Measurements from ENCODE around the gene SLC22A3.

Gene SLC22A3

DNA sequence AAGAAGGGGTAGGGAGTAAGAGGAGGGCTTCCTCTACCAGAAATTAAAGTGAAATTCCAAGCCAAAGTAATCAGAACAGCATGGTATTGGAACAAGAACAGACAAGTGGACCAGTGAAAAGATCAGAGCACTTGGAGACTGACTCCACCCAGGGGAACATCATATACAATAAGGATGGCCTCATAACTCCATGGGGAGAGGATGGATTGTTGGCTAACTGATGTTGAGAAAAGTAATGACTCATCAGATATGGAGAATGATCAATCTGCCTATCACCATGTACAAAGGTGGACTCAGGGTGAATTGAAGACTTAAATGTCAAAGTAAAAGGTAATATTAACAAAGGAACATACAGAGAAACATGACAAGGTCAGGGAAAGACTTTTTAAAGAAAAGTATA is 12.8 kb downstream of the SLC22A3 start:
- TF ChIP-seq ZFX (IDR thresholded peaks at IDR 0.05) = no peak
- TF ChIP-seq, protein P1, sequence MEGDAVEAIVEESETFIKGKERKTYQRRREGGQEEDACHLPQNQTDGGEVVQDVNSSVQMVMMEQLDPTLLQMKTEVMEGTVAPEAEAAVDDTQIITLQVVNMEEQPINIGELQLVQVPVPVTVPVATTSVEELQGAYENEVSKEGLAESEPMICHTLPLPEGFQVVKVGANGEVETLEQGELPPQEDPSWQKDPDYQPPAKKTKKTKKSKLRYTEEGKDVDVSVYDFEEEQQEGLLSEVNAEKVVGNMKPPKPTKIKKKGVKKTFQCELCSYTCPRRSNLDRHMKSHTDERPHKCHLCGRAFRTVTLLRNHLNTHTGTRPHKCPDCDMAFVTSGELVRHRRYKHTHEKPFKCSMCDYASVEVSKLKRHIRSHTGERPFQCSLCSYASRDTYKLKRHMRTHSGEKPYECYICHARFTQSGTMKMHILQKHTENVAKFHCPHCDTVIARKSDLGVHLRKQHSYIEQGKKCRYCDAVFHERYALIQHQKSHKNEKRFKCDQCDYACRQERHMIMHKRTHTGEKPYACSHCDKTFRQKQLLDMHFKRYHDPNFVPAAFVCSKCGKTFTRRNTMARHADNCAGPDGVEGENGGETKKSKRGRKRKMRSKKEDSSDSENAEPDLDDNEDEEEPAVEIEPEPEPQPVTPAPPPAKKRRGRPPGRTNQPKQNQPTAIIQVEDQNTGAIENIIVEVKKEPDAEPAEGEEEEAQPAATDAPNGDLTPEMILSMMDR (conservative IDR thresholded peaks at IDR 0.05) = no peak
- no peak overlapping the region for H3K27ac ChIP-seq

DNA sequence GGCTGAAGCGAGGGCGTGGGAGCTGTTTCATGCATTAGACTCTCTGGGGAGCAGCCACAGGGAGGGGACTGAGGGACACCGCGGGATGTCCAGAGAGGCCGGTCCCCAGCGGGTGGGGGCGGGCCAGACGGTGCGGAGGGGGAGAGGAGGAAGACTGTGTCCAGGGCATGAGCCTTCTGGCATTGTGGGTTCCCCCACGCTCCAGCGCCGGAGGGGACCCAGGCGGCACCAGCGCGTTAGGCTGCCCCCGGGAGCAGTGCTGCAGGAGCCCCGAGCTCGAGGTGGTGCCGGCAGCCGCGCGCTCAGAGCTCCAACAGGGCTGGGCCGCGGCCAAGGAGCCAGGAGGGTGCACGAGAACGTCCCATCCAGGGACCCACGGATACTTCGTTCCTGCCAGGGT is 14.4 kb downstream of the SLC22A3 start:
- no peak for TF ChIP-seq ZFX (IDR thresholded peaks at IDR 0.05)
- TF ChIP-seq, protein P1 (conservative IDR thresholded peaks at IDR 0.05) = no peak
- no peak overlapping the region for H3K27ac ChIP-seq

DNA sequence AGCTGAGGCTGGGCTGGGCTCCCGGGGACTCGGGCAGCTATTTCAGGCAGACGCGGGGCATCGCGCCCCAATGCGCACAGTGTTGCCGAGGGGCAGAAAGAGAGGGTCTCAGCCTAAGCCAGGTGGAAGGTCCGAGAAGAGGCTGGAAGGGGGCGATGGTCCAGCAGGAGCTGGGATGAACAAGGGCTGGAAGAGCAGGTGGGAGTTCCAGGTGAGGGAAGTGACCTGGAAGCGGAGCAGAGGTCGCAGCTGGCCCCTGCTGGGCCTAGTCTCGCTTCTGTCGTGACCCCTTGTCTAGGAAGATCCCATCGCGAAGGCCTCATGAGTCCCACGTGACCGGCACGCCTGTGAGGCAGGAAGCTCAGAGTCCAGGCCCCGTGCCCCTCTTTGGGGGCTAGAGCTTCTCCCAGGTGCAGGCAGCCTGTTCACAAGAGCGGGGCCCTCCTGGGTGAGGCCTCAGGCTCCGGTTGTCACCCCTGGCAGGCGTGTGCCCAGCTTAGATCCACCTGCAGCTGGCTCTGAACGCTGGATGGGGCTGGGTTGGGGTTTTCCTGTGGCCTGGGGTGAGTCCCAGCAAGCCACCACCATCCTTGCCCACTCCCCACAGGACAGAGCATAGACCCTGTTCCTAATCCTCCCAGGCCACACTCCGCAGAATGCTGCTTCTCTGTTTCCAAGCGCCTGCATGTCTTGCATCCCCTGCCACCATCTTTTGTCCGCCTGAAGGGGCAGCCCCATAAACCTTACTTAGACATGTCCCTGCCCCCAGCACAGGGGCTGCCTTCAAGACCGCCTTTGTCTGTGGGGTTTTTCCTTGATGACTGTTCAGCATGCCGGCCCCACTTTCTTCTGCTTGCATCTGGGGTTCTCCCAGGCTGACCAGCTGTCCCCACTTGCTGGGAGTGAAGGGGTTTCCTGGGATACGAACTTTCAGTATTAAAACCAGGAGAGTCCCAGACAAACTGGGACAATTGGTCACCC is 15.1 kb downstream of the SLC22A3 start:
- no peak overlapping the region; the same call in 1 of the 2 replicates for H3K27ac ChIP-seq
- TF ChIP-seq, protein P1 (conservative IDR thresholded peaks at IDR 0.05) = no peak

DNA sequence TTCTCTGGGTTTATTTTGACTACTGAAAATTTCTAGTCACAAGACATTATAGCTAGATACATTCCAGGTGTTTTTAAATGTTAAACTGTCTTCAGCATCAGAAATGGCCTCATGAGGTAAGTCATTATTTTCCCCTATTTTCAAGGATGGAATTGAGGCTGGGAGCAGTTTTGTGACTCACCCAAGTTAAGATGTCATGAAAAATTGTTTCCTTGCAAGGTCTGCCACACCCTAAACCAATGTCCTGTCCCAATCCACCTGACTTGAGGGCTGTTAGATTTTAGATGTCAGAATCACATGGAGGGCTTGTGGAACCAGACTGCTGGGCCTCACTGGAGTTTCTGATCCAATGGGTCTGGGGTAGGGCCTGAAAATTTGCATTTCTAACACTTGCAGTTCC is 16.9 kb downstream of the SLC22A3 start:
- H3K27ac ChIP-seq = no peak overlapping the region
- TF ChIP-seq, protein P1 (conservative IDR thresholded peaks at IDR 0.05) = no peak
- TF ChIP-seq ZFX (IDR thresholded peaks at IDR 0.05) = no peak

DNA sequence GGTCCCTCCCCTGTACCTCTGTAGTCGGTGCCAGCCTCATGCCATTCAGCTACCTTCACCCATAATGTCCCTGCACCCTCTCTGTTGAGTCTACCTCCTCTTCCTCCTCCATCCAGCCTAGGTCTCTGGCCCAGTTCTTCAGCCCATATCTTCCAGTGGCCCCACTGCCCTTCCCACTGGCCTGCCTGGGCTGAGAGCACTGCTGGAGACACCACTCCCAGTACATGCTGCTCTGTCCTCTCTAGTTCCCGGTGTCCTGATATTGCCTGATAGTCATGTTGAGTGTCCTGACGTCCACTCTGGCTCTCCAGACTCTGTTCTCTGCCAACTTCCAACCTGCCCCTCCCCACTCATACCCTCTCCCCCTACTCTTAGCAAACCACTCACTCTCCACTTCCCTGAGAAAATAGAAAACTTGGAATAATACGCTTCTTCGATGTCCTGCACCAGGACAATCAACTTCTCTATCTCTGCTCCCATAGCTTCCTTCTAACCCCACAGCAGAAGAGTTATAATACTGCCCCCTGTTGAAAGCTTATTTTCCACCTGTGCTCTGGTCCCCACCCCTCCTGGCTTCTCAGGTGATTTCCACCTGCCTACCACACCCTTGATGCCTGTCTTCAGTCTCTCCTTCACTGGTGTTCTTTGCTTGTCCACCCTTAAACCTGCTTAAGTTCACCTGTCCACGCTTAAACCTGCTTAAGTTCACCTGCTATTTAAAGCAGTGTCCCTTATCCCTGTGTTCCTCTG is 19.8 kb downstream of the SLC22A3 start:
- no peak for TF ChIP-seq ZFX (IDR thresholded peaks at IDR 0.05)
- TF ChIP-seq, protein P1 (conservative IDR thresholded peaks at IDR 0.05) = no peak

DNA sequence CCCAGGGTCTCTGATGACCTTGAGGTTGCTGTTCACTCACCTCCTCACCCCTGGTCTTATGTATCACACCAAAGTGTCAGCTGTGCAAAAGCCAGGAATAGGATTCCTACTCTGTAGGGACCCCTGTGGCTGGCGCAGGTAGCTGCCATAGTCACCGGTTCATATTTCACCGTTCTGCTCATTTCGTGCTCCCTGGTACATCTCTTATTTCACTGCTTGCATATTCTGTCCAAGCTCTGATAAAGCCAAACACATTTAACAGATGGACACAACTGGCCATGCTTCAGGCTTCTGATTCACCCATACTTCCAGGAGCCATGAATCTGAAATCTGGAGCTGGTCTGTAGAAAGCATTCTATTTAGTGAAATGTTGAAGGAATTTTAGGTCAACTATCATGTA is 20.5 kb downstream of the SLC22A3 start:
- no peak overlapping the region for H3K27ac ChIP-seq
- TF ChIP-seq ZFX (IDR thresholded peaks at IDR 0.05) = no peak

More for the DNA sequence above, 19.8 kb downstream of the SLC22A3 start:
- no peak overlapping the region for H3K27ac ChIP-seq

DNA sequence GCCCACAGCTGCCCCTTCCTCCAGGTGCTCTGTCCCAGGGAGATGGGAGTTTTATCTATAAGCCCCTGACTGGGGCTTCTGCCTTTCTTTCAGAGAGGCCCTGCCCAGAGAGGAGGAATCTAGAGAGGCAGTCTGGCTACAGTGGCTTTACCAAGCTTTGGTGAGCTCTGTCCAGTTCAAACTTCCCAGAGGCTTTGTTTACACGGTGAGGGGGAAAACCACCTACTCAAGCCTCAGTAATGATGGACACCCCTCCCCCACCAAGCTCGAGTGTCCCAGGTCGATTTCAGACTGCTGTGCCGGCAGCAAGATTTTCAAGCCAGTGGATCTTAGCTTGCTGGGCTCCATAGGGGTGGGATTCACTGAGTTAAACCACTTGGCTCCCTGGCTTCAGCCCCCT is 25.4 kb downstream of the SLC22A3 start:
- H3K27ac ChIP-seq = peak overlapping the region; percentile 40

DNA sequence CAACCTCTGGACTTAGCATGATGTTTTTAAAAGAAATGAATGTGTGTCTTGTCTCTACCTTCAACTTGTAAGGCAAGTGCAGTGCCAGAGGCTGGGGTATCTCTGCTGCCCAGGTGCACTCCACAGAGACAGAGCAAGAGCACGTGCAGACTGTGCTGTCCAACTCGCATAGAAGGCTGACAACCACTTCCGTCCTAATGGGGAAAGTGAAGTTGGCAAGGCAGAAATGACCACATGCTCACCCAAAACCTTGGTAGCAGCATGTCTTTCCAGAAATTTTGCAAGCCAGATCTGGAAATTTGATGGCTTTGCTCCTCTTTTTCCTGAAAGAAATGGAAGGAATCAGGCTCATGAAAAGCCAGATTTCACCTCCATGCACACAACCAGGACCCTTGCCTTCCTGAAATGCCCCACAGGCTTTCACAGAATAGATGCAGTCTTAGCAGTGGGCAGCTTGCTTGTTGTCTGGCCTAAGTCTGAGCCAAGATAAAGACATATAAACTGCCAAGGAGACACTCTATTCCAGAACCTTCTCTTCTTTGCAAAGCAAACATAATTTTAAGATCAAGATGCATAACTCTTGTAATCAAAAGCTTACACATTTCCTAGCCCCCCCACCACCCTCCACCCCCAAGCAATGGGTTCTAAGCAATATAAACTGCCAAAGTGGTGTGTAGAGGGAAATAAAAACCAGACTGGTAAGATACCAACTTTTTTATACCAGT is 26.8 kb downstream of the SLC22A3 start:
- H3K27ac ChIP-seq = peak overlapping the region; percentile 40
- TF ChIP-seq, protein P1 (conservative IDR thresholded peaks at IDR 0.05) = no peak
- TF ChIP-seq ZFX (IDR thresholded peaks at IDR 0.05) = no peak
